Hepatocyte (in vitro differentiated cells): ENCODE data around the gene USP24. TPM values are rescaled to one million over a fixed set of nuclear protein-coding genes. Genes with fewer than 3 reads are reported as not detected.

Experiments used
- DNase-seq: peaks from one replicate; pipeline ENCODE4 v3.0.0-alpha.2; 2016; ENCODE audit warnings: low spot score
- H2AFZ ChIP-seq: fragments of 200-600 bp; sonication (generic); 2 replicates; pipeline ENCODE4 v1.6.0; 2016; ENCODE audit warnings: antibody characterized with exemption, mild to moderate bottlenecking
- H3K27ac ChIP-seq: fragments of 200-600 bp; sonication (generic); 2 replicates; pipeline ENCODE4 v1.5.1; 2016; ENCODE audit warnings: mild to moderate bottlenecking
- H3K27me3 ChIP-seq: fragments of 200-600 bp; sonication (generic); 2 replicates; pipeline ENCODE4 v1.6.1; 2016
- H3K36me3 ChIP-seq: fragments of 200-600 bp; sonication (generic); replicated peaks from 2 replicates; pipeline ENCODE4 v1.5.1; 2016; ENCODE audit warnings: low read depth; ENCODE audit not compliant: insufficient read depth
- H3K4me1 ChIP-seq: fragments of 200-600 bp; sonication (generic); 2 replicates; pipeline ENCODE4 v1.5.1; 2016; ENCODE audit warnings: mild to moderate bottlenecking, moderate library complexity; ENCODE audit not compliant: insufficient read depth
- H3K4me2 ChIP-seq: fragments of 200-600 bp; sonication (generic); 2 replicates; pipeline ENCODE4 v1.6.0; 2016
- H3K4me3 ChIP-seq: fragments of 200-600 bp; sonication (generic); 2 replicates; pipeline ENCODE4 v1.5.1; 2016; ENCODE audit warnings: mild to moderate bottlenecking
- H3K79me2 ChIP-seq: fragments of 200-600 bp; sonication (generic); 2 replicates; pipeline ENCODE4 v1.6.0; 2017; ENCODE audit warnings: mild to moderate bottlenecking
- H3K9me2 ChIP-seq: fragments of 200-600 bp; sonication (generic); replicated peaks from 2 replicates; pipeline ENCODE4 v1.6.0; 2017; ENCODE audit warnings: mild to moderate bottlenecking; ENCODE audit not compliant: insufficient read depth
- H3K9me3 ChIP-seq: fragments of 200-600 bp; sonication (generic); 2 replicates; pipeline ENCODE4 v1.5.1; 2016; ENCODE audit warnings: low read depth, mild to moderate bottlenecking
- H4K20me1 ChIP-seq: fragments of 200-600 bp; sonication (generic); 2 replicates; pipeline ENCODE4 v1.6.0; 2016; ENCODE audit warnings: mild to moderate bottlenecking; ENCODE audit not compliant: insufficient read depth, poor library complexity, severe bottlenecking
- CTCF ChIP-seq: fragments of 200-600 bp; sonication (generic); IDR thresholded peaks from 2 replicates; pipeline ENCODE4 v1.5.1; 2016; ENCODE audit warnings: antibody characterized with exemption, mild to moderate bottlenecking; ENCODE audit not compliant: poor library complexity
- EZH2 ChIP-seq: fragments of 200-600 bp; sonication (generic); IDR thresholded peaks from 2 replicates; pipeline ENCODE4 v1.6.1; 2016; ENCODE audit warnings: antibody characterized with exemption, mild to moderate bottlenecking, borderline replicate concordance
- EZH2phosphoT487 ChIP-seq: fragments of 200-600 bp; sonication (generic); IDR thresholded peaks from one replicate; pipeline ENCODE4 v1.6.1; 2018; ENCODE audit warnings: antibody characterized with exemption, mild to moderate bottlenecking, low read depth, moderate library complexity; ENCODE audit not compliant: unreplicated experiment, severe bottlenecking
- WGBS: methylation state at CpG from one replicate; pipeline ENCODE4 v1.1.6; 2016; ENCODE audit warnings: low lambda C conversion rate; ENCODE audit errors: missing lambda C conversion rate; 5-methylcytosine and 5-hydroxymethylcytosine counted together
- polyA plus RNA-seq: library from polyadenylated mRNA; unstranded; fragments of >200 nt; fragmentation: Nextera tagmentation; extraction: Ambion mirVana; gene quantifications from 2 replicates; pipeline ENCODE4 v1.2.1, GENCODE V29; 2016
- total RNA-seq: library from RNA; depleted of rRNA; stranded (reverse); fragments of >200 nt; gene quantifications from 2 replicates; pipeline ENCODE4 v1.2.3, GENCODE V29; 2014

Gene USP24
- total and polyA plus RNA-seq, 2 experiments from 2014 or later, result 9.3 to 41.9 TPM

- Histone ChIP-seq H3K4me1 (peaks cover 4% of the 10 kb centered on the region), H4K20me1 (peaks cover 5% of the 10 kb centered on the region), H3K4me3 (no peak overlapping the region), H3K27ac (no peak overlapping the region), H2AFZ (no peak overlapping the region), H3K27me3 (no peaks in the 10 kb centered on the region), H3K4me2 (no peak overlapping the region), H3K9me2 (no peaks in the 10 kb centered on the region), H3K9me3 (no peaks in the 10 kb centered on the region), H3K79me2 (no peaks in the 10 kb centered on the region), H3K36me3 (no peaks in the 10 kb centered on the region)
- no peak for DNase-seq
- WGBS, result 80% methylated on average over 11 of the region's 11 CpGs
- TF ChIP-seq CTCF (no peak), EZH2 (no peak), EZH2phosphoT487 (no peak)
These were observed 166.5 kb downstream of the USP24 start for GRCh38 chr1:55048453-55049270.

GRCh38 chr1:55047611-55048010 lies 167.6 kb downstream of the USP24 start:
- H3K9me2 ChIP-seq, result no peaks in the 10 kb centered on the region
- peaks cover 4% of the 10 kb centered on the region for H3K4me1 ChIP-seq
- no peak overlapping the region for H3K4me3 ChIP-seq
- 97% methylated on average over 3 of the region's 3 CpGs for WGBS
- no peak for TF ChIP-seq CTCF
- TF ChIP-seq EZH2, result no peak
- no peak for TF ChIP-seq EZH2phosphoT487
- H2AFZ ChIP-seq, result no peak overlapping the region
- H3K4me2 ChIP-seq, result no peak overlapping the region
- no peaks in the 10 kb centered on the region for H3K9me3 ChIP-seq
- no peak overlapping the region for H3K27ac ChIP-seq
- peaks cover 5% of the 10 kb centered on the region for H4K20me1 ChIP-seq
- no peak for DNase-seq
- peaks cover 3% of the 10 kb centered on the region for H3K79me2 ChIP-seq
- H3K36me3 ChIP-seq, result no peaks in the 10 kb centered on the region
- H3K27me3 ChIP-seq, result no peaks in the 10 kb centered on the region

GRCh38 chr1:55046871-55047270 lies 168.3 kb downstream of the USP24 start:
- no peak overlapping the region for H3K27ac ChIP-seq
- no peak overlapping the region for H3K4me2 ChIP-seq
- peaks cover 4% of the 10 kb centered on the region for H3K4me1 ChIP-seq
- H3K36me3 ChIP-seq, result no peaks in the 10 kb centered on the region
- no peaks in the 10 kb centered on the region for H3K27me3 ChIP-seq
- no peaks in the 10 kb centered on the region for H3K9me2 ChIP-seq
- TF ChIP-seq CTCF, result no peak
- TF ChIP-seq EZH2phosphoT487, result no peak
- no peak for TF ChIP-seq EZH2
- H2AFZ ChIP-seq, result no peak overlapping the region
- H4K20me1 ChIP-seq, result peaks cover 5% of the 10 kb centered on the region
- no peaks in the 10 kb centered on the region for H3K9me3 ChIP-seq
- DNase-seq, result no peak
- no peak overlapping the region for H3K4me3 ChIP-seq
- H3K79me2 ChIP-seq, result peaks cover 10% of the 10 kb centered on the region
- WGBS, result 97% methylated on average over 4 of the region's 4 CpGs
